NCI-H1436 (cell line): ENCODE results near the gene RAB28.
A peak's percentile ranks its signal among the peaks of the same experiment; 100 is the strongest.

ENCODE experiments used
- DNase-seq: peaks from one replicate; lab custom pipeline; 2025; lab: John Stamatoyannopoulos, UW

RAB28 gene

GRCh38 chr4:13371048-13371447, 113.1 kb downstream of the RAB28 start:
- no peak for DNase-seq

GRCh38 chr4:13368217-13368616, 115.9 kb downstream of the RAB28 start:
- no peak for DNase-seq

GRCh38 chr4:13367691-13368090, 116.4 kb downstream of the RAB28 start:
- DNase-seq, result no peak

- DNase-seq, result no peak
These were observed 116.9 kb downstream of the RAB28 start for GRCh38 chr4:13367244-13367643.

- DNase-seq, result no peak
These were observed 118.9 kb downstream of the RAB28 start for GRCh38 chr4:13365195-13365594.

GRCh38 chr4:13364653-13365052, 119.5 kb downstream of the RAB28 start:
- no peak for DNase-seq

GRCh38 chr4:13364172-13364571, 120.0 kb downstream of the RAB28 start:
- DNase-seq, result no peak

- DNase-seq, result no peak
These were observed 124.3 kb downstream of the RAB28 start for GRCh38 chr4:13359809-13360208.

- no peak for DNase-seq
These were observed 128.8 kb downstream of the RAB28 start for GRCh38 chr4:13355111-13355880.

GRCh38 chr4:13349096-13349495, 135.0 kb downstream of the RAB28 start:
- no peak for DNase-seq

GRCh38 chr4:13348216-13348615, 135.9 kb downstream of the RAB28 start:
- DNase-seq, result no peak

- DNase-seq, result no peak
These were observed 136.5 kb downstream of the RAB28 start for GRCh38 chr4:13347517-13348125.

- DNase-seq, result no peak
These were observed 139.9 kb downstream of the RAB28 start for GRCh38 chr4:13344216-13344615.

GRCh38 chr4:13340672-13341071, 143.5 kb downstream of the RAB28 start:
- DNase-seq, result no peak

- no peak for DNase-seq
These were observed 152.3 kb downstream of the RAB28 start for GRCh38 chr4:13331827-13332226.

- peak; percentile 15 for DNase-seq
These were observed 154.2 kb downstream of the RAB28 start for GRCh38 chr4:13329963-13330362.

- DNase-seq, result no peak
These were observed 154.7 kb downstream of the RAB28 start for GRCh38 chr4:13329340-13329850.

GRCh38 chr4:13328591-13328990, 155.5 kb downstream of the RAB28 start:
- DNase-seq, result no peak

- DNase-seq, result no peak
These were observed 156.1 kb downstream of the RAB28 start for GRCh38 chr4:13327991-13328390.

- DNase-seq, result no peak
These were observed 158.4 kb downstream of the RAB28 start for GRCh38 chr4:13325744-13326143.

- no peak for DNase-seq
These were observed 160.2 kb downstream of the RAB28 start for GRCh38 chr4:13323921-13324320.

- DNase-seq, result no peak
These were observed 161.4 kb downstream of the RAB28 start for GRCh38 chr4:13322681-13323101.
